ENCODE measurements around the gene CA6.

DNA sequence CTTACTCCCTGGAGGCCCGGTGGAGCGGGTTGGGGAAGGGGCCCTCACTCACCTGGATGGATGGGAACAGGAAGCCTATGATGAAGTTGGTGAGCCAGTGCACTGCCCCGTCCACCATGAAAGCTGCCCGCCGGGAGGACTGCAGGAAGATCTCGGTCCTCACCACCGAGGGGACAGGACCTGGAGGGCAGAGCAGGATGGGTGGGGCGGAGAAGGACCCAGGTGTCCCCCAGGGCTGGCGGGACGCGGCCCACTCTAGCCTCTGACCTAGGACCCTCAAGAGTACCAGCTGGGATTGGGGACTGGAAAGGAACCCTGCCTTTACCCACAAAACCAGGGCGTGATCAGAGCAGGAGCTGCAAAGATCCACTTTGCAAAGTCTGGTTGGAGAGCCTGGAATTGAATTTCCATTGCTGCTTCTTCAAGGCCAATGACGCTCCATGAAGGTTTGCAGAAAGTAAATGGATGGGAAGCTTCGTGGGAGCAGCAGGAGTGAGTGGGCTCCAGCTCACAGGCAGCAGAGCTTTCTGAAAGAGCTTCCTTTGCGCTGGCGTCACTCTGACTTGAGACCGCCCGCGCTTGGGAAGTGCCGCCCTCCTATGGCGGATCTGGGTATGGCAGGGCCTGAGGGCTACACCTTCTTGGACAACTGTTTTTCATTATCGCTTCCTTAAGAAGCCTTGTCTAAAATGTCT, 59.2 kb downstream of the CA6 start:
- TF ChIP-seq EZH2 (IDR thresholded peaks at IDR 0.05; ENCODE audit: low read length) = no peak
- TF ChIP-seq, protein P1, sequence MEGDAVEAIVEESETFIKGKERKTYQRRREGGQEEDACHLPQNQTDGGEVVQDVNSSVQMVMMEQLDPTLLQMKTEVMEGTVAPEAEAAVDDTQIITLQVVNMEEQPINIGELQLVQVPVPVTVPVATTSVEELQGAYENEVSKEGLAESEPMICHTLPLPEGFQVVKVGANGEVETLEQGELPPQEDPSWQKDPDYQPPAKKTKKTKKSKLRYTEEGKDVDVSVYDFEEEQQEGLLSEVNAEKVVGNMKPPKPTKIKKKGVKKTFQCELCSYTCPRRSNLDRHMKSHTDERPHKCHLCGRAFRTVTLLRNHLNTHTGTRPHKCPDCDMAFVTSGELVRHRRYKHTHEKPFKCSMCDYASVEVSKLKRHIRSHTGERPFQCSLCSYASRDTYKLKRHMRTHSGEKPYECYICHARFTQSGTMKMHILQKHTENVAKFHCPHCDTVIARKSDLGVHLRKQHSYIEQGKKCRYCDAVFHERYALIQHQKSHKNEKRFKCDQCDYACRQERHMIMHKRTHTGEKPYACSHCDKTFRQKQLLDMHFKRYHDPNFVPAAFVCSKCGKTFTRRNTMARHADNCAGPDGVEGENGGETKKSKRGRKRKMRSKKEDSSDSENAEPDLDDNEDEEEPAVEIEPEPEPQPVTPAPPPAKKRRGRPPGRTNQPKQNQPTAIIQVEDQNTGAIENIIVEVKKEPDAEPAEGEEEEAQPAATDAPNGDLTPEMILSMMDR (optimal IDR thresholded peaks at IDR 0.05 in 1 of 3, IDR thresholded peaks at IDR 0.05 in 1 of 3, conservative IDR thresholded peaks at IDR 0.05 in 1 of 3; ENCODE audit: extremely low read depth in 1 of 3, insufficient read depth in 2 of 3, low read length in 3 of 3) = peak; percentile 77 to 89 (median 78)

Data from keratinocyte (primary cell).